Caco-2 (cell line): Measurements from ENCODE around the gene SCNN1A. TPM values are rescaled to one million over a fixed set of nuclear protein-coding genes. Genes with fewer than 3 reads are reported as not detected.

ENCODE experiments used
- BruUV-seq: library from RNA; stranded (reverse); fragments of 400-500 nt; replicated peaks from 2 replicates; lab custom pipeline; 2021; lab: Mats Ljungman, UMichigan
- CTCF ChIA-PET: fragments of 300-600 bp; sonication (Branson Sonifier 250); formaldehyde crosslinking; loops from one replicate; lab custom pipeline; 2022; ENCODE audit warnings: antibody characterized with exemption; lab: Charles Lee
- POLR2A ChIA-PET: fragments of 300-600 bp; sonication (Branson Sonifier 250); formaldehyde crosslinking; loops from one replicate; lab custom pipeline; 2022; ENCODE audit warnings: antibody characterized with exemption; lab: Charles Lee
- DNase-seq, 2 experiments: peaks; one replicate each; pipeline versions ENCODE4 v3.0.0 to v3.0.0-alpha.2; 2020 to 2022
- H3K27me3 ChIP-seq: replicated peaks from 2 replicates; pipeline ENCODE4 v1.6.0; 2011; ENCODE audit warnings: low read length; ENCODE audit not compliant: control insufficient read depth, insufficient read depth
- H3K36me3 ChIP-seq: 2 replicates; pipeline ENCODE4 v1.5.1; 2011; ENCODE audit warnings: low read length; ENCODE audit not compliant: control insufficient read depth, insufficient read depth
- H3K4me1 ChIP-seq: fragments of 250-450 bp; sonication (Bioruptor Pico); 2 replicates; pipeline ENCODE4 v1.5.1; 2020; ENCODE audit warnings: mild to moderate bottlenecking
- H3K4me3 ChIP-seq: 2 replicates; pipeline ENCODE4 v1.5.1; 2011; ENCODE audit warnings: low read depth, mild to moderate bottlenecking, control low read depth, low read length
- H3K9me3 ChIP-seq: fragments of 250-450 bp; sonication (Bioruptor Pico); 2 replicates; pipeline ENCODE4 v1.5.1; 2020; ENCODE audit warnings: mild to moderate bottlenecking, moderate library complexity
- H3K27ac Mint-ChIP-seq: one replicate; pipeline ENCODE4 v1.8.0; 2022; ENCODE audit warnings: mixed read lengths; ENCODE audit not compliant: unreplicated experiment
- H3K27me3 Mint-ChIP-seq: one replicate; pipeline ENCODE4 v1.8.0; 2022; ENCODE audit warnings: mixed read lengths; ENCODE audit not compliant: insufficient read depth, unreplicated experiment
- H3K36me3 Mint-ChIP-seq: one replicate; pipeline ENCODE4 v1.8.0; 2022; ENCODE audit warnings: mild to moderate bottlenecking, mixed read lengths; ENCODE audit not compliant: insufficient read depth, unreplicated experiment
- H3K4me1 Mint-ChIP-seq: one replicate; pipeline ENCODE4 v1.8.0; 2022; ENCODE audit warnings: low read depth, mixed read lengths; ENCODE audit not compliant: unreplicated experiment
- H3K4me3 Mint-ChIP-seq: one replicate; pipeline ENCODE4 v1.8.0; 2022; ENCODE audit warnings: mild to moderate bottlenecking, moderate library complexity, mixed read lengths; ENCODE audit not compliant: unreplicated experiment
- H3K9me3 Mint-ChIP-seq: one replicate; pipeline ENCODE4 v1.8.0; 2022; ENCODE audit warnings: mixed read lengths; ENCODE audit not compliant: unreplicated experiment
- CTCF ChIP-seq, 2 experiments: fragments of 200-600 bp in 1 of 2; IDR thresholded peaks; 1 replicate in 1 of 2; 2 replicates in 1 of 2; pipeline versions ENCODE4 v1.5.1 to v1.8.0; 2011 to 2022; ENCODE audit warnings: antibody characterized with exemption in 1 of 2, control low read depth in 1 of 2, inconsistent platforms in 1 of 2, low read depth in 1 of 2, low read length in 1 of 2, mild to moderate bottlenecking in 1 of 2, moderate library complexity in 1 of 2; ENCODE audit not compliant: insufficient read depth in 1 of 2, severe bottlenecking in 1 of 2, unreplicated experiment in 1 of 2
- intact Hi-C: fragments of 100-400 bp; cut with micrococcal nuclease; formaldehyde crosslinking; loops from one replicate; pipeline ENCODE4 v1.10.0; 2022; ENCODE audit not compliant: unreplicated experiment
- total RNA-seq: library from RNA; stranded (reverse); gene quantifications from 2 replicates; pipeline ENCODE4 v1.2.3, GENCODE V29; 2022

SCNN1A gene
- total RNA-seq, 1 experiment from 2014 or later, result 52.6 TPM

- Mint-ChIP-seq H3K4me1 (peaks cover 16% of the 10 kb centered on the region), H3K27ac (no peak overlapping the region), H3K4me3 (no peak overlapping the region), H3K27me3 (no peaks in the 10 kb centered on the region), H3K36me3 (peaks cover 22% of the 10 kb centered on the region), H3K9me3 (no peaks in the 10 kb centered on the region)
- TF ChIP-seq CTCF (IDR thresholded peaks at IDR 0.05; ENCODE audit: insufficient read depth in 1 of 2, low read depth in 1 of 2, low read length in 1 of 2, severe bottlenecking in 1 of 2, unreplicated experiment in 1 of 2), result no peak
- Histone ChIP-seq H3K27me3 (no peaks in the 10 kb centered on the region), H3K4me1 (peaks cover 10% of the 10 kb centered on the region), H3K4me3 (no peak overlapping the region), H3K9me3 (no peaks in the 10 kb centered on the region), H3K36me3 (no peaks in the 10 kb centered on the region)
- no TSS peak for BruUV-seq
- intact Hi-C loops, result no loop called here
- ChIA-PET POLR2A (interaction anchor here (0.7 to 1.0 kb wide), 2 partner anchors 12 to 22 kb away, joined by 3 read pairs; no protein-coding TSS in a partner anchor), CTCF (interaction anchor here (1.7 kb wide), 1 partner anchor 22 kb away, joined by 4 read pairs; no protein-coding TSS in a partner anchor)
- DNase-seq, result no peak
Observed at GRCh38 chr12:6358881-6359280, 16.5 kb downstream of the SCNN1A start.

- TF ChIP-seq CTCF (IDR thresholded peaks at IDR 0.05; ENCODE audit: insufficient read depth in 1 of 2, low read depth in 1 of 2, low read length in 1 of 2, severe bottlenecking in 1 of 2, unreplicated experiment in 1 of 2), result no peak
- Mint-ChIP-seq H3K4me1 (peaks cover 8% of the 10 kb centered on the region), H3K9me3 (no peaks in the 10 kb centered on the region), H3K4me3 (no peak overlapping the region), H3K36me3 (peaks cover 5% of the 10 kb centered on the region), H3K27ac (no peak overlapping the region), H3K27me3 (no peaks in the 10 kb centered on the region)
- intact Hi-C loops, result no loop called here
- Histone ChIP-seq H3K4me3 (no peak overlapping the region), H3K36me3 (no peaks in the 10 kb centered on the region), H3K4me1 (peaks cover 10% of the 10 kb centered on the region), H3K27me3 (no peaks in the 10 kb centered on the region), H3K9me3 (no peaks in the 10 kb centered on the region)
- POLR2A ChIA-PET, result interaction anchor here (0.6 to 2.7 kb wide), 3 partner anchors 15 to 121 kb away, joined by 3 to 14 read pairs (median 6); no protein-coding TSS in a partner anchor
- CTCF ChIA-PET, result interaction anchor here (0.6 to 1.9 kb wide), 6 partner anchors 14 to 424 kb away, joined by 3 to 16 read pairs (median 8); partner anchors contain the start of genes SCNN1A and TNFRSF1A
- DNase-seq, result no peak
- BruUV-seq, result no TSS peak
Observed at GRCh38 chr12:6356374-6356820, 19.0 kb downstream of the SCNN1A start.

GRCh38 chr12:6355491-6356373, 19.6 kb downstream of the SCNN1A start:
- Histone ChIP-seq H3K4me1 (peaks cover 10% of the 10 kb centered on the region), H3K27me3 (no peaks in the 10 kb centered on the region), H3K9me3 (no peaks in the 10 kb centered on the region), H3K36me3 (no peaks in the 10 kb centered on the region), H3K4me3 (no peak overlapping the region)
- peaks cover 5% of the 10 kb centered on the region for H3K36me3 Mint-ChIP-seq
- peak; percentile 24 to 48 for TF ChIP-seq CTCF (IDR thresholded peaks at IDR 0.05; ENCODE audit: insufficient read depth in 1 of 2, low read depth in 1 of 2, low read length in 1 of 2, severe bottlenecking in 1 of 2, unreplicated experiment in 1 of 2)
- H3K9me3 Mint-ChIP-seq, result no peaks in the 10 kb centered on the region
- no TSS peak for BruUV-seq
- ChIA-PET CTCF (interaction anchor here (0.6 to 1.9 kb wide), 16 partner anchors 8 to 424 kb away, joined by 3 to 16 read pairs (median 4); partner anchors contain the start of genes LTBR, SCNN1A, TNFRSF1A and VAMP1), POLR2A (interaction anchor here (0.6 to 2.7 kb wide), 5 partner anchors 14 to 178 kb away, joined by 3 to 14 read pairs (median 6); partner anchors contain the start of genes GAPDH and TNFRSF1A)
- DNase-seq, result peak; percentile 62 to 74
- H3K27me3 Mint-ChIP-seq, result no peaks in the 10 kb centered on the region
- no peak overlapping the region for H3K4me3 Mint-ChIP-seq
- intact Hi-C loops, result no loop called here
- H3K27ac Mint-ChIP-seq, result no peak overlapping the region
- H3K4me1 Mint-ChIP-seq, result peaks cover 8% of the 10 kb centered on the region
